Endothelial cell of umbilical vein (primary cell): Measurements from ENCODE around the gene KCNIP1. TPM values are rescaled to one million over a fixed set of nuclear protein-coding genes. Genes with fewer than 3 reads are reported as not detected.

Experiments
- BruUV-seq: library from RNA; stranded (reverse); fragments of 400-500 nt; replicated peaks from 2 replicates; lab custom pipeline; 2021; lab: Mats Ljungman, UMichigan
- CTCF ChIA-PET: fragments of 300-600, 350-600 bp; sonication (Branson Sonifier 250); formaldehyde crosslinking; loops from one replicate; lab custom pipeline; 2021; ENCODE audit warnings: antibody characterized with exemption, inconsistent platforms; lab: Charles Lee
- POLR2A ChIA-PET: fragments of 300-600, 350-600 bp; sonication (Branson Sonifier 250); formaldehyde crosslinking; loops from one replicate; lab custom pipeline; 2021; ENCODE audit warnings: antibody characterized with exemption, inconsistent platforms; lab: Charles Lee
- DNase-seq: peaks from one replicate; pipeline ENCODE4 v3.0.0-alpha.2; 2011; ENCODE audit warnings: low read depth, low spot score
- FAIRE-seq: peaks from 2 replicates; lab custom pipeline; 2011; peaks lifted over from hg19 to GRCh38; lab: Jason Lieb, UNC
- H2AFZ ChIP-seq: 2 replicates; pipeline ENCODE4 v1.6.0; 2012; ENCODE audit warnings: low read depth, low read length, control low read depth, inconsistent platforms
- H3K27ac ChIP-seq: 2 replicates; pipeline ENCODE4 v1.5.1; 2011; ENCODE audit warnings: low read depth, mild to moderate bottlenecking, control low read depth, low read length, moderate library complexity; ENCODE audit not compliant: insufficient read depth
- H3K27me3 ChIP-seq, 2 experiments: 2 replicates each; pipeline versions ENCODE4 v1.6.0 to v1.6.1; 2011; ENCODE audit warnings: low read length in 2 of 2, mixed read lengths in 1 of 2; ENCODE audit not compliant: control insufficient read depth in 2 of 2, insufficient read depth in 2 of 2
- H3K36me3 ChIP-seq, 2 experiments: 2 replicates in 1 of 2; 3 replicates in 1 of 2; pipeline ENCODE4 v1.5.1; 2011; ENCODE audit warnings: low read length in 2 of 2, mild to moderate bottlenecking in 1 of 2, moderate library complexity in 1 of 2; ENCODE audit not compliant: control insufficient read depth in 2 of 2, insufficient read depth in 2 of 2; ENCODE audit errors: extremely low read depth in 1 of 2
- H3K4me1 ChIP-seq: 3 replicates; pipeline ENCODE4 v1.5.1; 2011; ENCODE audit warnings: mild to moderate bottlenecking, low read length; ENCODE audit not compliant: control insufficient read depth, insufficient read depth; ENCODE audit errors: extremely low read depth
- H3K4me2 ChIP-seq: 2 replicates; pipeline ENCODE4 v1.6.1; 2011; ENCODE audit warnings: low read length, control low read depth, mixed read lengths; ENCODE audit not compliant: insufficient read depth
- H3K4me3 ChIP-seq, 3 experiments: fragments of 200-600 bp in 1 of 3; sonication (generic), shearing (Covaris generic) in 1 of 3; replicated peaks in 1 of 3; 2 replicates each; pipeline ENCODE4 v1.5.1; 2011 to 2016; ENCODE audit warnings: control low read depth in 3 of 3, low read length in 3 of 3, mild to moderate bottlenecking in 2 of 3, inconsistent platforms in 1 of 3, low read depth in 1 of 3, moderate library complexity in 1 of 3; ENCODE audit not compliant: insufficient read depth in 1 of 3
- H3K79me2 ChIP-seq: 2 replicates; pipeline ENCODE4 v1.6.0; 2012; ENCODE audit warnings: low read length, inconsistent platforms; ENCODE audit not compliant: control insufficient read depth, insufficient read depth
- H3K9ac ChIP-seq: replicated peaks from 2 replicates; pipeline ENCODE3; 2011; ENCODE audit warnings: low read length, control low read depth; ENCODE audit not compliant: insufficient read depth; ENCODE audit errors: extremely low read depth
- H3K9me1 ChIP-seq: replicated peaks from 3 replicates; pipeline ENCODE4 v1.6.0; 2011; ENCODE audit warnings: mild to moderate bottlenecking, low read length; ENCODE audit not compliant: control insufficient read depth, insufficient read depth; ENCODE audit errors: extremely low read depth
- H3K9me3 ChIP-seq: replicated peaks from 2 replicates; pipeline ENCODE4 v1.5.1; 2012; ENCODE audit warnings: low read length, inconsistent platforms; ENCODE audit not compliant: control insufficient read depth, insufficient read depth
- H4K20me1 ChIP-seq: replicated peaks from 2 replicates; pipeline ENCODE3; 2011; ENCODE audit warnings: mild to moderate bottlenecking, low read length; ENCODE audit not compliant: control insufficient read depth, insufficient read depth; ENCODE audit errors: extremely low read depth
- CTCF ChIP-seq, 2 donors: IDR thresholded peaks; 1 replicate in 1 of 2; 2 replicates in 1 of 2; pipeline ENCODE4 v1.5.1; 2011; ENCODE audit warnings: low read length in 2 of 2, mild to moderate bottlenecking in 2 of 2, moderate library complexity in 2 of 2, control low read depth in 1 of 2, inconsistent platforms in 1 of 2, low read depth in 1 of 2; ENCODE audit not compliant: insufficient read depth in 1 of 2; ENCODE audit errors: extremely low read depth in 1 of 2
- EZH2 ChIP-seq: IDR thresholded peaks from 2 replicates; pipeline ENCODE4 v1.6.1; 2012; ENCODE audit warnings: borderline replicate concordance, low read depth, mild to moderate bottlenecking, moderate library complexity, low read length, inconsistent platforms; ENCODE audit not compliant: severe bottlenecking
- FOS ChIP-seq: IDR thresholded peaks from 2 replicates; pipeline ENCODE4 v1.6.1; 2011; ENCODE audit warnings: mild to moderate bottlenecking, low read length, moderate library complexity, borderline replicate concordance; ENCODE audit not compliant: insufficient read depth
- POLR2A ChIP-seq: IDR thresholded peaks from 2 replicates; pipeline ENCODE4 v1.6.1; 2012; ENCODE audit warnings: low read depth, mild to moderate bottlenecking, control low read depth, low read length
- POLR2AphosphoS5 ChIP-seq: IDR thresholded peaks from 2 replicates; pipeline ENCODE4 v1.6.1; 2012; ENCODE audit warnings: low read depth, mild to moderate bottlenecking, control low read depth, low read length, moderate library complexity; ENCODE audit not compliant: insufficient read depth
- dilution Hi-C: fragments of 300-500 bp; cut with MboI; formaldehyde crosslinking; loops from one replicate; pipeline ENCODE4 v1.15.0; 2019; ENCODE audit warnings: low sequenced_read_pairs; ENCODE audit not compliant: extremely low pct_ligation_motif_present
- intact Hi-C: fragments of 100-400 bp; cut with micrococcal nuclease; formaldehyde crosslinking; loops from one replicate; pipeline ENCODE4 v1.10.0; 2022
- polyA plus RNA-seq, 4 experiments: library from polyadenylated mRNA; depleted of rRNA in 3 of 4; stranded (reverse) in 3 of 4; unstranded in 1 of 4; fragments of >200 nt; gene quantifications; 2 replicates each; pipeline versions ENCODE4 v1.2.1 to v1.2.3, GENCODE V29; 2011 to 2012; ENCODE audit warnings: missing spikeins in 1 of 4
- total RNA-seq: library from RNA; stranded (reverse); gene quantifications from 2 replicates; pipeline ENCODE4 v1.2.3, GENCODE V29; 2021

Gene KCNIP1
- total and polyA plus RNA-seq, 2 donors (not counting 3 experiments of a cell fraction or from before 2014, with no cell fraction given): 0.15 TPM; not detected in 1

GRCh38 chr5:170603109-170603508, 99.3 kb downstream of the KCNIP1 start:
- DNase-seq (no peak), FAIRE-seq (no peak)
- no peaks in the 10 kb centered on the region for H3K9me1 ChIP-seq
- H3K9ac ChIP-seq: no peak overlapping the region
- TF ChIP-seq POLR2A (no peak), EZH2 (no peak), FOS (no peak), POLR2AphosphoS5 (no peak), CTCF (IDR thresholded peaks at IDR 0.05; ENCODE audit: extremely low read depth in 1 of 2, insufficient read depth in 1 of 2, low read depth in 1 of 2, low read length in 2 of 2) (no peak)
- intact Hi-C loops: loop anchor here (5.0 kb wide), 1 partner anchor 111 kb away; no protein-coding TSS in a partner anchor
- H3K4me2 ChIP-seq: no peak overlapping the region
- POLR2A ChIA-PET: no interaction called here
- no peaks in the 10 kb centered on the region for H4K20me1 ChIP-seq
- no TSS peak for BruUV-seq
- no peak overlapping the region for H3K4me3 ChIP-seq
- H3K4me1 ChIP-seq: no peaks in the 10 kb centered on the region
- no peak overlapping the region for H2AFZ ChIP-seq
- no peak overlapping the region for H3K27ac ChIP-seq
- H3K36me3 ChIP-seq: no peaks in the 10 kb centered on the region
- H3K9me3 ChIP-seq: no peaks in the 10 kb centered on the region
- CTCF ChIA-PET: interaction anchor here (0.7 to 4.7 kb wide), 15 partner anchors 9 to 602 kb away, joined by 3 to 38 read pairs (median 6); no protein-coding TSS in a partner anchor
- peaks cover 0 to 2% of the 10 kb centered on the region in 2 experiments for H3K27me3 ChIP-seq
- no peaks in the 10 kb centered on the region for H3K79me2 ChIP-seq
- dilution Hi-C loops: no loop called here
